CD8-positive, alpha-beta memory T cell (primary cell): ENCODE data around the gene MAGEA6. TPM values are rescaled to one million over a fixed set of nuclear protein-coding genes. Genes with fewer than 3 reads are reported as not detected.
"Not testable (repeated sequence)": the region's sequence is repeated elsewhere in the genome, so short reads cannot be mapped to it uniquely, and the experiment has no call there.

ENCODE experiments used
- CTCF ChIA-PET: fragments of 350-600 bp; sonication (Branson Sonifier 250); formaldehyde crosslinking; loops from one replicate; lab custom pipeline; 2021; ENCODE audit warnings: antibody characterized with exemption; lab: Charles Lee
- POLR2A ChIA-PET: fragments of 350-600 bp; sonication (Branson Sonifier 250); formaldehyde crosslinking; loops from one replicate; lab custom pipeline; 2021; ENCODE audit warnings: antibody characterized with exemption; lab: Charles Lee
- DNase-seq, 5 donors: peaks; one replicate each; pipeline versions ENCODE4 v3.0.0 to v3.0.0-alpha.2; 2020 to 2022; ENCODE audit warnings: mixed read lengths in 1 of 5
- H3K27ac ChIP-seq: one replicate; pipeline ENCODE4 v1.7.0; 2013; ENCODE audit warnings: low read depth, mild to moderate bottlenecking, low read length, moderate library complexity
- H3K27me3 ChIP-seq: 2 replicates; pipeline ENCODE4 v1.7.0; 2013; ENCODE audit warnings: low read length, mild to moderate bottlenecking; ENCODE audit not compliant: insufficient read depth, poor library complexity, severe bottlenecking
- H3K36me3 ChIP-seq: 2 replicates; pipeline ENCODE4 v1.7.0; 2013; ENCODE audit warnings: mild to moderate bottlenecking, low read length, moderate library complexity; ENCODE audit not compliant: insufficient read depth
- H3K4me1 ChIP-seq: 2 replicates; pipeline ENCODE4 v1.7.0; 2013; ENCODE audit warnings: mild to moderate bottlenecking, low read length, moderate library complexity; ENCODE audit not compliant: insufficient read depth
- H3K4me3 ChIP-seq: 2 replicates; pipeline ENCODE4 v1.7.0; 2013; ENCODE audit warnings: mild to moderate bottlenecking, low read length
- H3K9me3 ChIP-seq: 2 replicates; pipeline ENCODE4 v1.7.0; 2013; ENCODE audit warnings: mild to moderate bottlenecking, low read length
- H3K27ac Mint-ChIP-seq, 8 donors: one replicate each; pipeline ENCODE4 v1.8.0; 2020 to 2021; ENCODE audit warnings: mixed read lengths in 8 of 8, mild to moderate bottlenecking in 6 of 8, inconsistent platforms in 3 of 8, moderate library complexity in 3 of 8
- H3K27me3 Mint-ChIP-seq, 2 donors: one replicate each; pipeline ENCODE4 v1.8.0; 2020 to 2021; ENCODE audit warnings: mixed read lengths in 2 of 2, mild to moderate bottlenecking in 1 of 2, moderate library complexity in 1 of 2
- H3K36me3 Mint-ChIP-seq, 3 donors: one replicate each; pipeline ENCODE4 v1.8.0; 2020 to 2021; ENCODE audit warnings: mixed read lengths in 3 of 3, inconsistent platforms in 1 of 3, mild to moderate bottlenecking in 1 of 3
- H3K4me1 Mint-ChIP-seq, 3 donors: one replicate each; pipeline ENCODE4 v1.8.0; 2020 to 2021; ENCODE audit warnings: mixed read lengths in 3 of 3, inconsistent platforms in 1 of 3, mild to moderate bottlenecking in 1 of 3
- H3K4me3 Mint-ChIP-seq, 7 donors: one replicate each; pipeline ENCODE4 v1.8.0; 2020 to 2021; ENCODE audit warnings: mixed read lengths in 7 of 7, mild to moderate bottlenecking in 6 of 7, moderate library complexity in 4 of 7, inconsistent platforms in 2 of 7
- H3K9me3 Mint-ChIP-seq, 5 donors: one replicate each; pipeline ENCODE4 v1.8.0; 2020 to 2022; ENCODE audit warnings: mixed read lengths in 5 of 5, mild to moderate bottlenecking in 3 of 5, moderate library complexity in 2 of 5, inconsistent platforms in 1 of 5
- polyA plus RNA-seq: library from polyadenylated mRNA; unstranded; fragments of 300-500 nt; fragmentation: Illumina TruSeq; gene quantifications from one replicate; pipeline ENCODE4 v1.2.3, GENCODE V29; 2021
- total RNA-seq, 2 experiments: library from RNA; stranded (reverse); gene quantifications; one replicate each; pipeline ENCODE4 v1.2.3, GENCODE V29; 2021

Gene MAGEA6
- total and polyA plus RNA-seq, 3 experiments from 2014 or later = not detected

GRCh38 chrX:152798945-152799344, 29.5 kb upstream of the MAGEA6 start:
- Histone ChIP-seq H3K36me3 (no peaks in the 10 kb centered on the region), H3K9me3 (no peaks in the 10 kb centered on the region), H3K4me1 (no peaks in the 10 kb centered on the region), H3K4me3 (no peak overlapping the region), H3K27me3 (no peaks in the 10 kb centered on the region), H3K27ac (no peak overlapping the region)
- DNase-seq = no peak
- Mint-ChIP-seq H3K9me3 (peaks cover 0 to 1% (median 0%) of the 10 kb centered on the region in 5 donors), H3K4me1 (no peaks in the 10 kb centered on the region), H3K27me3 (peaks cover 7 to 24% of the 10 kb centered on the region in 2 donors), H3K4me3 (no peak overlapping the region), H3K27ac (no peak overlapping the region), H3K36me3 (no peaks in the 10 kb centered on the region)
- CTCF ChIA-PET = no interaction called here
- POLR2A ChIA-PET = no interaction called here

- H3K4me3 Mint-ChIP-seq, H3K4me1 ChIP-seq, H3K27ac ChIP-seq, H3K9me3 ChIP-seq, H3K27me3 ChIP-seq, H3K27me3 Mint-ChIP-seq, POLR2A ChIA-PET, H3K27ac Mint-ChIP-seq, H3K36me3 Mint-ChIP-seq, H3K4me3 ChIP-seq, CTCF ChIA-PET, H3K9me3 Mint-ChIP-seq, H3K36me3 ChIP-seq, H3K4me1 Mint-ChIP-seq, DNase-seq: not testable (repeated sequence)
These were observed 17.6 kb upstream of the MAGEA6 start for GRCh38 chrX:152787062-152787461.

DNA sequence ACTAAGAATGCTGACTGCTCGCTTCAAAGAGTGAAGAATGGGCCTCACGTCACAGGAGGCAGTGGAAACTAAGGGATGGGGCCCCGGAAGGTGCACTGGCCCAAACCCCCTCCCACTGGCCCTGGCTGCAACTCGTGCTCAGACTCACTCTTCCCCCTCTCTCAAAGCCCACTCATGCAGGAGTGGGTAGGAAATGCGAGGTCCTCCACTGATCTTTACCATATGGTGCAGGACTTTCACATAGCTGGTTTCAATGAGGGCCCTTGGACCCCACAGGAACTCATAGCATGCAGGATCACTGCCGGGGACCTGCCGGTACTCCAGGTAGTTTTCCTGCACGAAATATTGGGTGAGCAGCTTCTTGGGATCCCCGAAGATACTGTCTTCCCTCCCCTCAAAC, 2.9 kb downstream of the MAGEA6 start:
- H3K36me3 ChIP-seq, H3K36me3 Mint-ChIP-seq, CTCF ChIA-PET, H3K4me3 ChIP-seq, DNase-seq, H3K4me1 ChIP-seq, H3K27ac Mint-ChIP-seq, H3K9me3 ChIP-seq, H3K4me1 Mint-ChIP-seq, H3K9me3 Mint-ChIP-seq, H3K4me3 Mint-ChIP-seq, H3K27me3 Mint-ChIP-seq, H3K27me3 ChIP-seq, H3K27ac ChIP-seq, POLR2A ChIA-PET: not testable (repeated sequence)

DNA sequence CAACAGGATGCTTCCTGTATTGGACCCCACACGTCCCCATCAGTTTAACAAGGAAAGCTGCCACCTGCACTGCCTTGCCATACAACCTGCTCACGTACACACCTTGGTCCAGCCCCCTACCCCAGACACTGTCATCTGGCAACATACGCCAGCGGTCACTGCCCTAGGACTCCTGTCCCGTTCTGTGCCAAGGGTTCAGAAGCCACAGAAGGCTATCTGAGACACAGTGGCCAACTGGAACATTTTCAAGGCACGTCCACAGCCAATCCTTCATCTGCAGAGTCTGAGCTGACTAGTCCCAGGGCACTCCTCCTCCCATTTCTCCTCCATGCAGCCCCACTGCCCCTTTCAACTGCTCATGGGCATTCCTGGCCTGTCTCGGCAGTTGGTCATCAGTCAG, 7.9 kb downstream of the MAGEA6 start:
- H3K9me3 Mint-ChIP-seq, H3K4me3 ChIP-seq, H3K4me1 Mint-ChIP-seq: not testable (repeated sequence)

GRCh38 chrX:152759544-152759943, 9.9 kb downstream of the MAGEA6 start:
- H3K9me3 ChIP-seq, H3K36me3 Mint-ChIP-seq, H3K9me3 Mint-ChIP-seq, DNase-seq, H3K4me1 Mint-ChIP-seq, H3K27ac Mint-ChIP-seq, H3K4me3 ChIP-seq, POLR2A ChIA-PET, H3K36me3 ChIP-seq, H3K27me3 ChIP-seq, CTCF ChIA-PET, H3K4me1 ChIP-seq, H3K4me3 Mint-ChIP-seq, H3K27ac ChIP-seq, H3K27me3 Mint-ChIP-seq: not testable (repeated sequence)

More for the DNA sequence above, 7.9 kb downstream of the MAGEA6 start:
- H3K27me3 Mint-ChIP-seq, H3K4me3 Mint-ChIP-seq, H3K27ac ChIP-seq, H3K36me3 Mint-ChIP-seq, POLR2A ChIA-PET, DNase-seq, H3K9me3 ChIP-seq, H3K4me1 ChIP-seq, H3K27ac Mint-ChIP-seq, CTCF ChIA-PET, H3K36me3 ChIP-seq, H3K27me3 ChIP-seq: not testable (repeated sequence)

- H3K27ac ChIP-seq, H3K4me3 ChIP-seq, H3K36me3 ChIP-seq, H3K27ac Mint-ChIP-seq, H3K9me3 Mint-ChIP-seq, H3K4me1 ChIP-seq, H3K27me3 ChIP-seq, POLR2A ChIA-PET, H3K9me3 ChIP-seq, H3K4me1 Mint-ChIP-seq, CTCF ChIA-PET, DNase-seq, H3K36me3 Mint-ChIP-seq, H3K4me3 Mint-ChIP-seq, H3K27me3 Mint-ChIP-seq: not testable (repeated sequence)
These were observed 10.6 kb downstream of the MAGEA6 start, which contains the start of gene CSAG3 for GRCh38 chrX:152758918-152759317. Gene CSAG3, plus strand, starts transcription at chrX:152759218.

- H3K4me1 ChIP-seq, H3K27me3 Mint-ChIP-seq, H3K4me1 Mint-ChIP-seq, H3K36me3 ChIP-seq, H3K4me3 ChIP-seq, POLR2A ChIA-PET, H3K27me3 ChIP-seq, H3K27ac Mint-ChIP-seq, CTCF ChIA-PET, H3K9me3 Mint-ChIP-seq, H3K4me3 Mint-ChIP-seq, H3K27ac ChIP-seq, H3K36me3 Mint-ChIP-seq, H3K9me3 ChIP-seq, DNase-seq: not testable (repeated sequence)
These were observed 14.6 kb downstream of the MAGEA6 start for GRCh38 chrX:152754871-152755270.

DNA sequence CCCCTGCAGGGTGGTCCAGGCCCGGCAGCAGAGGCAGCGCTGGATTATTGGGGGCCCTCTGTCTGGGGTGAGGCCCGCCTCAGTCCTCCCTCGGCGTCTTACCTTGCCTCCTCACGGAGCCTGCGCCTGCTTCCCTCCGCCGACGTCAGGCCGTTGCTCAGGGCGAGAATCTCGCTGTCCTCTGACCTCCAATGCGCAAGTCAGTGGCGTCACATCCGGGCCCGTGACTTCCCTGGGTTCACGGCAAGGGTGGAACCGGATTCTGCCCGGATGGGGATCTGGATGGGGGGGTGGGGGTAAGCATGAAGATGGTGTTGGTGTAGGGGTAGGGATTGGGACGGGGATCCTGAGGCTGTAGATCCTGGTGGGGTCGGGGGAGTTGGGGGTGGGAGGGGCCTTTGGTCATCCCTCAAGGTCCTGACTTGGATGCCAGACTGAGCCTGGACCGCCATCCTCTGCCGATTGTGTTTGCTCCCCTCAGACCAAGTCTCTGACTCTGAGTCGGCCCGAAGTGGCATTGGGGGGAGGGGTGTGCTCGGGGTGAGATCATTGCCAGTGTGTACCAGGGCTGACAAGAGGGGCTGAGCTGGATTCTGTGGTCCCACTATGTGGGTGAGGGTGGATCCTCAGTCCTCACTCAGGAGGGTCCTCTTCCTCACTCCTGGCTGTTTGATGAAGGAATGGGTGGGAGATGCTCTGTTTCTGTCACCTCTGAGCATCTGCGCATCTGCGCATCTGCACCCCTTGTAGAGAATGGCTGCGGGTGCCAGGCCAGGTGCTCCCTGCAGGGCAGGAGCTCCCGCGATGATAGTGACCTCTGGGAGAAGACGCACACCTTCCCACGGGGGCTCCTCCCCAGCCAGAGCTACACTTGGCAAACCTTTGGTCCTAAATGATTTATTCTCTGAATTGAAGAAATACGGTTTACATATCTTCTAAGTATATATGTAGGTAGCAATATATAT, 15.5 kb downstream of the MAGEA6 start, which contains the start of gene MAGEA2:
Gene MAGEA2 (minus strand): TSS at position 157 of the 965 bp plus-strand sequence. CDS start 2,479 bp downstream, outside the sequence.
- H3K27ac ChIP-seq, DNase-seq, H3K27me3 Mint-ChIP-seq, H3K4me3 ChIP-seq, H3K9me3 ChIP-seq, H3K4me3 Mint-ChIP-seq, H3K4me1 Mint-ChIP-seq, H3K36me3 ChIP-seq, H3K9me3 Mint-ChIP-seq, H3K27ac Mint-ChIP-seq, POLR2A ChIA-PET, CTCF ChIA-PET, H3K27me3 ChIP-seq, H3K4me1 ChIP-seq, H3K36me3 Mint-ChIP-seq: not testable (repeated sequence)
